ENCODE measurements around the gene OSBPL8. TPM values are rescaled to one million over a fixed set of nuclear protein-coding genes. Genes with fewer than 3 reads are reported as not detected.

OSBPL8 gene
- total RNA-seq, 1 donor from 2014 or later, result 119 TPM

GRCh38 chr12:76310110-76310509 is 249.5 kb downstream of the OSBPL8 start:
- peaks cover 6% of the 10 kb centered on the region for H3K36me3 Mint-ChIP-seq (ENCODE audit: low read depth, unreplicated experiment)
- peaks cover 23% of the 10 kb centered on the region for H3K4me1 Mint-ChIP-seq (ENCODE audit: low read depth, unreplicated experiment)
- FAIRE-seq, result no peak
- peak overlapping the region; percentile 22 for H3K4me3 Mint-ChIP-seq (ENCODE audit: unreplicated experiment)
- H3K27me3 ChIP-seq (ENCODE audit: insufficient read depth, low read length), result no peaks in the 10 kb centered on the region
- H3K9me3 Mint-ChIP-seq (ENCODE audit: unreplicated experiment), result no peaks in the 10 kb centered on the region
- H3K9ac ChIP-seq (ENCODE audit: low read length), result no peak overlapping the region
- H3K4me2 ChIP-seq (ENCODE audit: low read length), result no peak overlapping the region
- no peak overlapping the region for H2AFZ ChIP-seq (ENCODE audit: low read depth, low read length)
- no peaks in the 10 kb centered on the region for H3K9me3 ChIP-seq (ENCODE audit: insufficient read depth, low read depth, low read length)
- no peaks in the 10 kb centered on the region for H3K36me3 ChIP-seq (ENCODE audit: insufficient read depth, low read length)
- peak; percentile 59 for DNase-seq (ENCODE audit: low read depth)
- TF ChIP-seq EZH2 (IDR thresholded peaks at IDR 0.05; ENCODE audit: insufficient read depth, low read length) (no peak), CTCF (IDR thresholded peaks at IDR 0.05; ENCODE audit: insufficient read depth, low read depth, low read length) (no peak)
- H3K27me3 Mint-ChIP-seq (ENCODE audit: low read depth, unreplicated experiment), result no peaks in the 10 kb centered on the region
- H3K4me1 ChIP-seq (ENCODE audit: insufficient read depth, low read length), result peaks cover 8% of the 10 kb centered on the region
- H3K27ac Mint-ChIP-seq (ENCODE audit: unreplicated experiment), result peak overlapping the region; percentile 49
- no peak overlapping the region for H3K4me3 ChIP-seq (ENCODE audit: insufficient read depth, low read depth, low read length)
- H3K79me2 ChIP-seq (ENCODE audit: insufficient read depth, low read length), result no peaks in the 10 kb centered on the region
- H3K27ac ChIP-seq (ENCODE audit: low read depth, low read length), result no peak overlapping the region
- no peaks in the 10 kb centered on the region for H4K20me1 ChIP-seq (ENCODE audit: insufficient read depth, low read length)

- Mint-ChIP-seq H3K9me3 (ENCODE audit: unreplicated experiment) (no peaks in the 10 kb centered on the region), H3K4me1 (ENCODE audit: low read depth, unreplicated experiment) (peaks cover 23% of the 10 kb centered on the region), H3K4me3 (ENCODE audit: unreplicated experiment) (no peak overlapping the region), H3K36me3 (ENCODE audit: low read depth, unreplicated experiment) (peaks cover 6% of the 10 kb centered on the region), H3K27me3 (ENCODE audit: low read depth, unreplicated experiment) (no peaks in the 10 kb centered on the region), H3K27ac (ENCODE audit: unreplicated experiment) (no peak overlapping the region)
- Histone ChIP-seq H3K4me1 (ENCODE audit: insufficient read depth, low read length) (peaks cover 8% of the 10 kb centered on the region), H3K9ac (ENCODE audit: low read length) (no peak overlapping the region), H3K36me3 (ENCODE audit: insufficient read depth, low read length) (peaks cover 3% of the 10 kb centered on the region), H3K4me2 (ENCODE audit: low read length) (no peak overlapping the region), H2AFZ (ENCODE audit: low read depth, low read length) (no peak overlapping the region), H3K27me3 (ENCODE audit: insufficient read depth, low read length) (no peaks in the 10 kb centered on the region), H4K20me1 (ENCODE audit: insufficient read depth, low read length) (no peaks in the 10 kb centered on the region), H3K4me3 (ENCODE audit: insufficient read depth, low read depth, low read length) (no peak overlapping the region), H3K9me3 (ENCODE audit: insufficient read depth, low read depth, low read length) (no peaks in the 10 kb centered on the region), H3K79me2 (ENCODE audit: insufficient read depth, low read length) (no peaks in the 10 kb centered on the region), H3K27ac (ENCODE audit: low read depth, low read length) (no peak overlapping the region)
- DNase-seq (ENCODE audit: low read depth), result no peak
- no peak for FAIRE-seq
- no peak for TF ChIP-seq EZH2 (IDR thresholded peaks at IDR 0.05; ENCODE audit: insufficient read depth, low read length)
- no peak for TF ChIP-seq CTCF (IDR thresholded peaks at IDR 0.05; ENCODE audit: insufficient read depth, low read depth, low read length)
Observed at GRCh38 chr12:76308866-76309265, 250.7 kb downstream of the OSBPL8 start.

GRCh38 chr12:76307083-76307482 is 252.5 kb downstream of the OSBPL8 start:
- no peak overlapping the region for H2AFZ ChIP-seq (ENCODE audit: low read depth, low read length)
- H3K4me1 ChIP-seq (ENCODE audit: insufficient read depth, low read length), result peaks cover 3% of the 10 kb centered on the region
- H3K27me3 Mint-ChIP-seq (ENCODE audit: low read depth, unreplicated experiment), result no peaks in the 10 kb centered on the region
- H3K36me3 Mint-ChIP-seq (ENCODE audit: low read depth, unreplicated experiment), result peaks cover 12% of the 10 kb centered on the region
- peaks cover 2% of the 10 kb centered on the region for H3K9me3 Mint-ChIP-seq (ENCODE audit: unreplicated experiment)
- H3K4me3 Mint-ChIP-seq (ENCODE audit: unreplicated experiment), result no peak overlapping the region
- DNase-seq (ENCODE audit: low read depth), result no peak
- H3K79me2 ChIP-seq (ENCODE audit: insufficient read depth, low read length), result no peaks in the 10 kb centered on the region
- peaks cover 7% of the 10 kb centered on the region for H3K36me3 ChIP-seq (ENCODE audit: insufficient read depth, low read length)
- H3K9ac ChIP-seq (ENCODE audit: low read length), result no peak overlapping the region
- no peak overlapping the region for H3K27ac Mint-ChIP-seq (ENCODE audit: unreplicated experiment)
- no peak overlapping the region for H3K4me2 ChIP-seq (ENCODE audit: low read length)
- H4K20me1 ChIP-seq (ENCODE audit: insufficient read depth, low read length), result no peaks in the 10 kb centered on the region
- FAIRE-seq, result no peak
- TF ChIP-seq CTCF (IDR thresholded peaks at IDR 0.05; ENCODE audit: insufficient read depth, low read depth, low read length) (no peak), EZH2 (IDR thresholded peaks at IDR 0.05; ENCODE audit: insufficient read depth, low read length) (no peak)
- no peak overlapping the region for H3K27ac ChIP-seq (ENCODE audit: low read depth, low read length)
- no peaks in the 10 kb centered on the region for H3K27me3 ChIP-seq (ENCODE audit: insufficient read depth, low read length)
- no peaks in the 10 kb centered on the region for H3K9me3 ChIP-seq (ENCODE audit: insufficient read depth, low read depth, low read length)
- H3K4me1 Mint-ChIP-seq (ENCODE audit: low read depth, unreplicated experiment), result peaks cover 17% of the 10 kb centered on the region
- no peak overlapping the region for H3K4me3 ChIP-seq (ENCODE audit: insufficient read depth, low read depth, low read length)

Measured in astrocyte (in vitro differentiated cells and primary cell).